Kidney (tissue), 14 donors: ENCODE measurements around the gene FRAS1. TPM values are rescaled to one million over a fixed set of nuclear protein-coding genes. Genes with fewer than 3 reads are reported as not detected.

Experiments used
- DNase-seq, 5 donors: peaks; one replicate each; pipeline ENCODE4 v3.0.0-alpha.2; 2013 to 2020
- FAIRE-seq: peaks from 2 replicates; lab custom pipeline; 2012; peaks lifted over from hg19 to GRCh38; lab: Jason Lieb, UNC
- H3K27ac ChIP-seq, 2 donors: one replicate each; pipeline ENCODE4 v1.7.0; 2013; ENCODE audit warnings: low read depth in 2 of 2, low read length in 2 of 2, inconsistent platforms in 1 of 2
- H3K27me3 ChIP-seq: one replicate; pipeline ENCODE4 v1.7.1; 2013; ENCODE audit warnings: low read length, inconsistent platforms; ENCODE audit not compliant: control insufficient read depth, insufficient read depth
- H3K36me3 ChIP-seq, 3 donors: one replicate each; pipeline versions ENCODE4 v1.7.0 to v1.7.1; 2013; ENCODE audit warnings: low read length in 3 of 3, control low read depth in 1 of 3, inconsistent platforms in 1 of 3; ENCODE audit not compliant: insufficient read depth in 3 of 3, control insufficient read depth in 2 of 3
- H3K4me1 ChIP-seq, 3 donors: one replicate each; pipeline versions ENCODE4 v1.7.0 to v1.7.1; 2013; ENCODE audit warnings: low read length in 3 of 3, inconsistent platforms in 1 of 3, low read depth in 1 of 3; ENCODE audit not compliant: control insufficient read depth in 2 of 3, insufficient read depth in 2 of 3
- H3K4me3 ChIP-seq, 3 donors: one replicate each; pipeline versions ENCODE4 v1.7.0 to v1.8.1; 2013; ENCODE audit warnings: low read length in 3 of 3, control low read depth in 1 of 3, inconsistent platforms in 1 of 3
- H3K9ac ChIP-seq, 3 donors: one replicate each; pipeline versions ENCODE4 v1.7.0 to v1.7.1; 2013; ENCODE audit warnings: low read length in 3 of 3, control low read depth in 1 of 3, inconsistent platforms in 1 of 3
- H3K9me3 ChIP-seq, 3 donors: one replicate each; pipeline versions ENCODE4 v1.7.0 to v1.7.1; 2013; ENCODE audit warnings: low read length in 3 of 3, control low read depth in 1 of 3, inconsistent platforms in 1 of 3; ENCODE audit not compliant: control insufficient read depth in 2 of 3, insufficient read depth in 1 of 3
- CTCF ChIP-seq: IDR thresholded peaks from 3 replicates; pipeline ENCODE4 v1.5.1; 2012; ENCODE audit warnings: mild to moderate bottlenecking, moderate library complexity, borderline replicate concordance; ENCODE audit not compliant: insufficient read depth; ENCODE audit errors: extremely low read depth
- intact Hi-C: fragments of 100-400 bp; cut with DNase I; formaldehyde crosslinking; loops from one replicate; pipeline ENCODE4 v1.11.1; 2022
- polyA plus RNA-seq: library from polyadenylated mRNA; stranded (reverse); fragments of 350-450 nt; fragmentation: Illumina TruSeq; extraction: RNeasy Lipid Tissue Mini Kit (QIAGEN cat#74804); gene quantifications from one replicate; pipeline ENCODE4 v1.2.3, GENCODE V29; 2014; ENCODE audit warnings: low read depth, low replicate concordance; ENCODE audit not compliant: insufficient read depth
- total RNA-seq: library from RNA; stranded (reverse); fragmentation: NEBNext Ultra II Directional; extraction: Animal tissue kit (Norgen Biotek cat#: 25700); gene quantifications from one replicate; pipeline ENCODE4 v1.2.1, GENCODE V29; 2021
- donor health status: control.
- donor health status: control.
- donor health status: control.
- donor health status: control.
- donor health status: control.
- donor health status: DM: yes; HTN: yes; CAD: no.
- donor health status: Normal renal cell carcinoma (clear cell type).

Gene FRAS1
- total and polyA plus RNA-seq, 2 donors from 2014 or later, result 6.5 to 31.5 TPM

GRCh38 chr4:78332976-78333375, 275.9 kb downstream of the FRAS1 start:
- no peak overlapping the region for H3K27ac ChIP-seq
- no peaks in the 10 kb centered on the region for H3K9me3 ChIP-seq
- TF ChIP-seq CTCF, result no peak
- intact Hi-C loops, result no loop called here
- H3K27me3 ChIP-seq, result no peaks in the 10 kb centered on the region
- peaks cover 0 to 8% (median 5%) of the 10 kb centered on the region in 3 donors for H3K4me1 ChIP-seq
- DNase-seq (peak in 3 of 5 donors; percentile 59 to 74 (median 72)), FAIRE-seq (no peak)
- H3K4me3 ChIP-seq, result no peak overlapping the region
- H3K9ac ChIP-seq, result no peak overlapping the region
- H3K36me3 ChIP-seq, result no peaks in the 10 kb centered on the region

- FAIRE-seq (no peak), DNase-seq (peak in 2 of 5 donors; percentile 30 to 67)
- Histone ChIP-seq H3K9me3 (no peaks in the 10 kb centered on the region), H3K4me1 (peaks cover 0 to 8% (median 5%) of the 10 kb centered on the region in 3 donors), H3K9ac (no peak overlapping the region), H3K36me3 (peaks cover 0 to 7% (median 4%) of the 10 kb centered on the region in 3 donors), H3K4me3 (no peak overlapping the region), H3K27me3 (no peaks in the 10 kb centered on the region), H3K27ac (no peak overlapping the region)
- intact Hi-C loops, result no loop called here
- no peak for TF ChIP-seq CTCF
These were observed 279.2 kb downstream of the FRAS1 start for GRCh38 chr4:78336093-78336943.

GRCh38 chr4:78337244-78338020, 280.3 kb downstream of the FRAS1 start:
- no peak for TF ChIP-seq CTCF
- Histone ChIP-seq H3K4me3 (no peak overlapping the region), H3K27ac (no peak overlapping the region), H3K9me3 (no peaks in the 10 kb centered on the region), H3K4me1 (peaks cover 0 to 8% (median 0%) of the 10 kb centered on the region in 3 donors), H3K9ac (no peak overlapping the region), H3K36me3 (peaks cover 0 to 7% (median 4%) of the 10 kb centered on the region in 3 donors), H3K27me3 (no peaks in the 10 kb centered on the region)
- DNase-seq (no peak), FAIRE-seq (no peak)
- intact Hi-C loops, result no loop called here
